Osteoblast (primary cell): Measurements from ENCODE around the gene ANKRD6. TPM values are rescaled to one million over a fixed set of nuclear protein-coding genes. Genes with fewer than 3 reads are reported as not detected.

Experiments
- DNase-seq: peaks from one replicate; pipeline ENCODE4 v3.0.0; 2011; ENCODE audit warnings: low spot score, mixed read lengths; ENCODE audit not compliant: insufficient read length; ENCODE audit errors: missing footprints
- H2AFZ ChIP-seq: 2 replicates; pipeline ENCODE4 v1.6.0; 2011; ENCODE audit warnings: mild to moderate bottlenecking, low read length
- H3K27ac ChIP-seq: 2 replicates; pipeline ENCODE4 v1.5.1; 2011; ENCODE audit warnings: mild to moderate bottlenecking, low read depth, low read length, moderate library complexity
- H3K27me3 ChIP-seq: 2 replicates; pipeline ENCODE4 v1.6.0; 2012; ENCODE audit warnings: mild to moderate bottlenecking, control low read depth, inconsistent platforms, low read length, moderate library complexity; ENCODE audit not compliant: insufficient read depth
- H3K36me3 ChIP-seq: 2 replicates; pipeline ENCODE4 v1.5.1; 2011; ENCODE audit warnings: mild to moderate bottlenecking, low read length, control low read depth, moderate library complexity; ENCODE audit not compliant: insufficient read depth
- H3K4me1 ChIP-seq: 2 replicates; pipeline ENCODE4 v1.5.1; 2011; ENCODE audit warnings: mild to moderate bottlenecking, low read length, control low read depth, moderate library complexity; ENCODE audit not compliant: insufficient read depth
- H3K4me2 ChIP-seq: 2 replicates; pipeline ENCODE4 v1.6.0; 2011; ENCODE audit warnings: mild to moderate bottlenecking, low read length; ENCODE audit not compliant: insufficient read depth
- H3K4me3 ChIP-seq: fragments of 200-600 bp; sonication (generic); 3 replicates; pipeline ENCODE4 v1.5.1; 2012; ENCODE audit warnings: mild to moderate bottlenecking, low read length, inconsistent platforms; ENCODE audit not compliant: insufficient read depth
- H3K79me2 ChIP-seq: 2 replicates; pipeline ENCODE4 v1.6.0; 2012; ENCODE audit warnings: mild to moderate bottlenecking, low read length, control low read depth, inconsistent platforms; ENCODE audit not compliant: insufficient read depth
- H3K9me3 ChIP-seq: 2 replicates; pipeline ENCODE4 v1.5.1; 2011; ENCODE audit warnings: low read depth, low read length, control low read depth
- H4K20me1 ChIP-seq: 2 replicates; pipeline ENCODE4 v1.6.0; 2012; ENCODE audit warnings: mild to moderate bottlenecking, low read length, control low read depth; ENCODE audit not compliant: insufficient read depth
- total RNA-seq: library from RNA; depleted of rRNA; stranded (reverse); fragments of >200 nt; gene quantifications from 2 replicates; pipeline ENCODE4 v1.2.3, GENCODE V29; 2012
- TF ChIP-seq, protein P1 (sequence below): IDR thresholded peaks from 2 replicates; pipeline ENCODE4 v1.5.1; 2011; ENCODE audit warnings: mild to moderate bottlenecking, low read depth, low read length, moderate library complexity; ENCODE audit errors: extremely low read depth

Gene ANKRD6
- total RNA-seq, 1 donor, result 11.2 TPM

DNA sequence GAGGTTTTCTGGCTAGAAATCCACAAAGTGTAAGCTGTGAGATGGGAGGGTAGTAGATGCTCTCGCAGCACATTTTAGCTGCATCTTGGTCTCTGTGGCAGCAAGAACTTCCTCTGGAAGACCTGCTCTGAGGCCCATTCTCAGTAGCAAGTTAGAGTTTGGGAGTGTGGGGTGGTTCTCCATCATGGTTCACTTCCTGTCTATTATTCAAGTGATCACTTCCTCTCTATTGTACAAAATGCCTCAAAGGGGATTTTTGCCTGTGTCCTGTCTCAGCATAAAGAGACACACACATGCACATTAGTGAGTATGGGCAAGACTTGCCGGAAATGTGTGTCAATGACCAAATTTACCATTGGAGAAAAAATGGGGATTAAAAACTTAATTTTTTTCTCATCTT lies 163.1 kb downstream of the ANKRD6 start:
- TF ChIP-seq, protein P1, sequence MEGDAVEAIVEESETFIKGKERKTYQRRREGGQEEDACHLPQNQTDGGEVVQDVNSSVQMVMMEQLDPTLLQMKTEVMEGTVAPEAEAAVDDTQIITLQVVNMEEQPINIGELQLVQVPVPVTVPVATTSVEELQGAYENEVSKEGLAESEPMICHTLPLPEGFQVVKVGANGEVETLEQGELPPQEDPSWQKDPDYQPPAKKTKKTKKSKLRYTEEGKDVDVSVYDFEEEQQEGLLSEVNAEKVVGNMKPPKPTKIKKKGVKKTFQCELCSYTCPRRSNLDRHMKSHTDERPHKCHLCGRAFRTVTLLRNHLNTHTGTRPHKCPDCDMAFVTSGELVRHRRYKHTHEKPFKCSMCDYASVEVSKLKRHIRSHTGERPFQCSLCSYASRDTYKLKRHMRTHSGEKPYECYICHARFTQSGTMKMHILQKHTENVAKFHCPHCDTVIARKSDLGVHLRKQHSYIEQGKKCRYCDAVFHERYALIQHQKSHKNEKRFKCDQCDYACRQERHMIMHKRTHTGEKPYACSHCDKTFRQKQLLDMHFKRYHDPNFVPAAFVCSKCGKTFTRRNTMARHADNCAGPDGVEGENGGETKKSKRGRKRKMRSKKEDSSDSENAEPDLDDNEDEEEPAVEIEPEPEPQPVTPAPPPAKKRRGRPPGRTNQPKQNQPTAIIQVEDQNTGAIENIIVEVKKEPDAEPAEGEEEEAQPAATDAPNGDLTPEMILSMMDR, result no peak
- H3K79me2 ChIP-seq, result no peaks in the 10 kb centered on the region

GRCh38 chr6:89596484-89596883 lies 163.5 kb downstream of the ANKRD6 start:
- H4K20me1 ChIP-seq, result no peaks in the 10 kb centered on the region
- H3K4me3 ChIP-seq, result no peak overlapping the region
- no peaks in the 10 kb centered on the region for H3K79me2 ChIP-seq
- H3K4me2 ChIP-seq, result no peak overlapping the region
- no peaks in the 10 kb centered on the region for H3K36me3 ChIP-seq
- DNase-seq, result no peak
- no peak overlapping the region for H2AFZ ChIP-seq
- H3K27me3 ChIP-seq, result no peaks in the 10 kb centered on the region
- no peaks in the 10 kb centered on the region for H3K4me1 ChIP-seq
- no peaks in the 10 kb centered on the region for H3K9me3 ChIP-seq
- H3K27ac ChIP-seq, result no peak overlapping the region
- TF ChIP-seq, protein P1, result no peak

More for the DNA sequence above, 163.1 kb downstream of the ANKRD6 start:
- H3K27ac ChIP-seq, result no peak overlapping the region
- H2AFZ ChIP-seq, result no peak overlapping the region
- H4K20me1 ChIP-seq, result no peaks in the 10 kb centered on the region
- no peak overlapping the region for H3K4me2 ChIP-seq
- H3K9me3 ChIP-seq, result no peaks in the 10 kb centered on the region
- no peaks in the 10 kb centered on the region for H3K4me1 ChIP-seq
- no peaks in the 10 kb centered on the region for H3K27me3 ChIP-seq
- no peaks in the 10 kb centered on the region for H3K36me3 ChIP-seq
- H3K4me3 ChIP-seq, result no peak overlapping the region
- DNase-seq, result no peak

DNA sequence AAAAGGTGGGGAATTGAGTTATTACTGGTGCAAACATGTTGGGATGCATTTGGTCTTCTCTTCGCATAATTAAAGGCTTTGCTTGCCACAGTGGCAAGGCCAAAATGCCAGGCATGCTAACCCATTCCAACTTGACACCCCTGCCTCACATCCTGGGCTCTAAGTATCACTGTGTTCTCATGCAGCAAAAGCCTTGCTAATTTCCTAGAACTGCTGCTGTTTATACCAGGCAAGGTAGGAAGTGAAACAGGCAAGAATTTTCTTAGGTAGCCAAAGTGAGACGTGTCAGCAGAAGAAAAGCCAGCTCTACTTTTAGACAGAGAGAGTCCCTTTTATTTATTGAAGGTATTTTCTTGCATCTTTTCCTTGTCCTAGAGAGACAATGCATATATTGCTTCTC lies 164.4 kb downstream of the ANKRD6 start:
- Histone ChIP-seq H3K36me3 (no peaks in the 10 kb centered on the region), H3K9me3 (no peaks in the 10 kb centered on the region), H3K79me2 (no peaks in the 10 kb centered on the region), H3K4me1 (no peaks in the 10 kb centered on the region), H3K4me3 (no peak overlapping the region), H2AFZ (no peak overlapping the region), H3K27me3 (no peaks in the 10 kb centered on the region), H3K4me2 (no peak overlapping the region), H4K20me1 (no peaks in the 10 kb centered on the region), H3K27ac (no peak overlapping the region)
- no peak for DNase-seq
- TF ChIP-seq, protein P1, result no peak

GRCh38 chr6:89597988-89598387 lies 165.0 kb downstream of the ANKRD6 start:
- TF ChIP-seq, protein P1, result peak; percentile 23
- Histone ChIP-seq H3K36me3 (no peaks in the 10 kb centered on the region), H3K9me3 (no peaks in the 10 kb centered on the region), H3K27ac (no peak overlapping the region), H2AFZ (peak overlapping the region; percentile 57), H3K27me3 (no peaks in the 10 kb centered on the region), H3K4me3 (no peak overlapping the region), H3K4me1 (no peaks in the 10 kb centered on the region), H4K20me1 (no peaks in the 10 kb centered on the region), H3K79me2 (no peaks in the 10 kb centered on the region), H3K4me2 (no peak overlapping the region)
- peak; percentile 95 for DNase-seq
